Gastrocnemius medialis (tissue), 4 donors: ENCODE data around the gene NPAS4. TPM values are rescaled to one million over a fixed set of nuclear protein-coding genes. Genes with fewer than 3 reads are reported as not detected.

Experiments
- ATAC-seq, 2 donors: fragments of 150-250 bp; one replicate each; pipeline ENCODE4 v1.9.1; 2016
- DNase-seq, 2 donors: peaks; one replicate each; pipeline ENCODE4 v3.0.0-alpha.2; 2019
- H3K27ac ChIP-seq, 4 donors: fragments of 200-600 bp; sonication (generic); 1 replicate in 1 of 4; 2 replicates in 3 of 4; pipeline ENCODE4 v1.5.1; 2016 to 2018; ENCODE audit warnings: mild to moderate bottlenecking in 2 of 4, moderate library complexity in 1 of 4
- H3K27me3 ChIP-seq, 3 donors: fragments of 200-600 bp; sonication (generic) in 2 of 3; 1 replicate in 1 of 3; 2 replicates in 2 of 3; pipeline versions ENCODE4 v1.5.1 to v1.6.0; 2016 to 2019; ENCODE audit warnings: mild to moderate bottlenecking in 1 of 3, moderate library complexity in 1 of 3
- H3K36me3 ChIP-seq, 2 donors: fragments of 200-600 bp; sonication (generic) in 1 of 2; one replicate each; pipeline ENCODE4 v1.5.1; 2017 to 2018
- H3K4me1 ChIP-seq, 2 donors: fragments of 200-600 bp; sonication (generic) in 1 of 2; one replicate each; pipeline ENCODE4 v1.5.1; 2016 to 2017; ENCODE audit warnings: mild to moderate bottlenecking in 2 of 2
- H3K4me3 ChIP-seq, 4 donors: fragments of 200-600 bp; sonication (generic) in 3 of 4; 1 replicate in 1 of 4; 2 replicates in 3 of 4; pipeline ENCODE4 v1.5.1; 2016 to 2019; ENCODE audit warnings: mild to moderate bottlenecking in 2 of 4
- H3K9me3 ChIP-seq, 3 donors: fragments of 200-600 bp; sonication (generic) in 2 of 3; 1 replicate in 1 of 3; 2 replicates in 2 of 3; pipeline ENCODE4 v1.5.1; 2016 to 2019
- CTCF ChIP-seq, 5 experiments: fragments of 450-650 bp in 3 of 5; fragments of 200-600 bp in 2 of 5; sonication (generic) in 2 of 5; IDR thresholded peaks in 4 of 5; conservative IDR thresholded peaks in 1 of 5; 1 replicate in 4 of 5; 2 replicates in 1 of 5; pipeline ENCODE4 v1.5.1; 2016 to 2019; ENCODE audit warnings: antibody characterized with exemption in 5 of 5, mild to moderate bottlenecking in 3 of 5, moderate library complexity in 3 of 5
- POLR2A ChIP-seq, 2 donors: fragments of 450-650 bp; IDR thresholded peaks; one replicate each; pipeline ENCODE4 v1.6.1; 2017; ENCODE audit warnings: antibody characterized with exemption in 2 of 2, mild to moderate bottlenecking in 2 of 2, moderate library complexity in 2 of 2
- in situ Hi-C, 4 donors: fragments of 200-750 bp; cut with MboI; loops; one replicate each; pipeline versions ENCODE4 v1.15.0 to v1.8.0; 2017; ENCODE audit warnings: low sequenced_read_pairs in 4 of 4
- intact Hi-C: fragments of 100-400 bp; cut with DNase I; formaldehyde crosslinking; loops from one replicate; pipeline ENCODE4 v1.15.1; 2023; ENCODE audit warnings: low total_unique reads
- total RNA-seq, 4 donors: library from RNA; depleted of rRNA; stranded (reverse); fragments of >200 nt; gene quantifications; one replicate each; pipeline versions ENCODE4 v1.1.0 to v1.2.3, GENCODE V29; 2016

Gene NPAS4
- total RNA-seq, 4 donors from 2014 or later: not detected

- no peak for TF ChIP-seq POLR2A (IDR thresholded peaks at IDR 0.05)
- no peak for TF ChIP-seq CTCF (IDR thresholded peaks at IDR 0.05 in 4 of 5, conservative IDR thresholded peaks at IDR 0.05 in 1 of 5)
- ATAC-seq (no peak), DNase-seq (no peak)
- intact Hi-C loops (no loop called here), in situ Hi-C loops (no loop called here)
- Histone ChIP-seq H3K9me3 (no peaks in the 10 kb centered on the region), H3K27me3 (no peaks in the 10 kb centered on the region), H3K4me1 (peaks cover 6% of the 10 kb centered on the region in 2 donors), H3K36me3 (peaks cover 0 to 52% of the 10 kb centered on the region in 2 donors), H3K4me3 (no peak overlapping the region), H3K27ac (no peak overlapping the region)
These were observed 51.2 kb downstream of the NPAS4 start for GRCh38 chr11:66472054-66472453.

- intact Hi-C loops: no loop called here
- no peaks in the 10 kb centered on the region for H3K27me3 ChIP-seq
- H3K4me3 ChIP-seq: no peak overlapping the region
- peaks cover 0 to 4% of the 10 kb centered on the region in 2 donors for H3K4me1 ChIP-seq
- DNase-seq (no peak), ATAC-seq (no peak)
- peaks cover 0 to 52% of the 10 kb centered on the region in 2 donors for H3K36me3 ChIP-seq
- in situ Hi-C loops: no loop called here
- H3K9me3 ChIP-seq: no peaks in the 10 kb centered on the region
- no peak overlapping the region for H3K27ac ChIP-seq
- TF ChIP-seq CTCF (IDR thresholded peaks at IDR 0.05 in 4 of 5, conservative IDR thresholded peaks at IDR 0.05 in 1 of 5) (no peak), POLR2A (IDR thresholded peaks at IDR 0.05) (no peak)
These were observed 52.3 kb downstream of the NPAS4 start for GRCh38 chr11:66473167-66473566.

DNA sequence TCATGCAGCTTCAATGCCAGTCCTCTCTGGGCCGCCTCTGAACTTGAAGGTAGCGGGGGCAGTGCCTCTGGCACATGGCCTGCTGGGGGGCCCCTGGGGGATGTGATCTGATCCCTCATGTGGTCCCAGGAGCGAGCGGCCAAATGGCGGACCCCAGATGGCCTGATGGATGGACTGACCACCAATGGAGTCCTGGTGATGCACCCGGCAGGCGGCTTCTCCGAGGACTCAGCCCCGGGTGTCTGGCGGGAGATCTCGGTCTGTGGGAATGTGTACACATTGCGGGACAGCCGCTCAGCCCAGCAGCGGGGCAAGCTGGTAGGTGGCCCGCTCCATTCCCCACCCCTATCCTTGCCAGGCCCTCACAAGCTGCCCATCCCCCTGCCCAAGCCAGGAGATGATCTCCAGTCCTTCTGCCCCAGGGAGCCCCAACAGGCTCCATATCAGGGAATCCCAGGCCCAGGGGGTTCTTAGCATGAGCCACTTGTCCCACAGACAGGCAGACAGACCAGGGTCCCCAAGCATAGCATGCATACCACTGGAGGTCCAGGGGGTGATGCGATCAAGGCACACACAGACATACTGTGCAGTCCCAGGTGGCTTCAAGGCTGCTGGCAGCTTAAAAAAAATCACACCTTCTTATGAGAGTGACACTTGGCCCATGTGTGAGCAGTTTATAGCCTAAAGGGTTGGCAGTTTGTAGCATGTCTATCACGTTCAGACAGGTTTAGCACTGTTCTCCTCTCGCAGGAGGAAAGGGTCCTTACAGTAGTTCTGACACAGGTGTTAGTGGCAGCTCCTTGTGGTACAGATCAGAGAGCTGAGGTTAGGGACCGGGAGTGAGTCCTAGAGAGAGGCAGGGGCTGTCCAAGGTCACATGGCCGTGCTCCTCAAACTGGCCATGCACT, 53.0 kb downstream of the NPAS4 start:
- DNase-seq (no peak), ATAC-seq (no peak)
- Histone ChIP-seq H3K36me3 (peaks cover 0 to 52% of the 10 kb centered on the region in 2 donors), H3K9me3 (no peaks in the 10 kb centered on the region), H3K4me1 (peaks cover 0 to 4% of the 10 kb centered on the region in 2 donors), H3K27ac (no peak overlapping the region), H3K4me3 (no peak overlapping the region), H3K27me3 (no peaks in the 10 kb centered on the region)
- intact Hi-C loops (no loop called here), in situ Hi-C loops (no loop called here)
- no peak for TF ChIP-seq CTCF (IDR thresholded peaks at IDR 0.05 in 4 of 5, conservative IDR thresholded peaks at IDR 0.05 in 1 of 5)
- TF ChIP-seq POLR2A (IDR thresholded peaks at IDR 0.05): no peak

- TF ChIP-seq POLR2A (IDR thresholded peaks at IDR 0.05) (no peak), CTCF (IDR thresholded peaks at IDR 0.05 in 4 of 5, conservative IDR thresholded peaks at IDR 0.05 in 1 of 5) (no peak)
- in situ Hi-C loops: no loop called here
- no peak for ATAC-seq
These were observed 54.7 kb downstream of the NPAS4 start for GRCh38 chr11:66475349-66476172.

More at GRCh38 chr11:66475349-66476172, 54.7 kb downstream of the NPAS4 start:
- intact Hi-C loops: no loop called here
- Histone ChIP-seq H3K9me3 (no peaks in the 10 kb centered on the region), H3K4me3 (no peak overlapping the region), H3K27me3 (no peaks in the 10 kb centered on the region), H3K36me3 (peaks cover 0 to 50% of the 10 kb centered on the region in 2 donors), H3K4me1 (peaks cover 4 to 5% of the 10 kb centered on the region in 2 donors), H3K27ac (no peak overlapping the region)
- no peak for DNase-seq

Other genes starting within 250 kb of the NPAS4 start
- gene KLC2, start 163.3 kb upstream of the NPAS4 start, total RNA-seq: 10 to 100 TPM; 28.4 to 58.7 (median 51.2) TPM
- 100 to 1,000 TPM in 3 of 4 donors, 10 to 100 TPM in 1; 96.0 to 194 (median 130) TPM for gene RAB1B, start 152.4 kb upstream of the NPAS4 start, total RNA-seq
- gene CNIH2, start 142.9 kb upstream of the NPAS4 start, total RNA-seq: not detected
- 100 to 1,000 TPM; 106 to 137 (median 113) TPM for gene YIF1A, start 131.9 kb upstream of the NPAS4 start, total RNA-seq
- gene TMEM151A, start 129.1 kb upstream of the NPAS4 start, total RNA-seq: not detected
- gene CD248, start 104.0 kb upstream of the NPAS4 start, total RNA-seq: 1 to 10 TPM in 3 of 4 donors, under 1 TPM in 1; 0.46 to 4.6 (median 2.8) TPM
- 1 to 10 TPM; 1.9 to 9.7 (median 7.0) TPM for gene RIN1, start 84.6 kb upstream of the NPAS4 start, total RNA-seq
- gene BRMS1, start 75.9 kb upstream of the NPAS4 start, total RNA-seq: 10 to 100 TPM; 40.1 to 73.5 (median 64.8) TPM
- 10 to 100 TPM; 30.3 to 59.7 (median 40.4) TPM for gene B4GAT1, start 73.4 kb upstream of the NPAS4 start, total RNA-seq
- 100 to 1,000 TPM in 1 of 4 donors, 10 to 100 TPM in 3; 39.2 to 106 (median 70.6) TPM for gene SLC29A2, start 49.3 kb upstream of the NPAS4 start, total RNA-seq
- 10 to 100 TPM; 35.1 to 64.1 (median 52.5) TPM for gene MRPL11, start 17.8 kb downstream of the NPAS4 start, total RNA-seq
- gene PELI3, start 45.9 kb downstream of the NPAS4 start, total RNA-seq: 10 to 100 TPM; 26.1 to 55.9 (median 37.3) TPM
- gene DPP3, start 59.4 kb downstream of the NPAS4 start, total RNA-seq: 10 to 100 TPM; 28.5 to 58.5 (median 37.4) TPM
- 10 to 100 TPM; 19.8 to 34.5 (median 31.2) TPM for gene BBS1, start 89.6 kb downstream of the NPAS4 start, total RNA-seq
- gene ZDHHC24, start 125.0 kb downstream of the NPAS4 start, total RNA-seq: 10 to 100 TPM in 2 of 4 donors, 1 to 10 TPM in 2; 7.2 to 13.0 (median 11.2) TPM
- 1 to 10 TPM in 3 of 4 donors, under 1 TPM in 1; 0.85 to 2.4 (median 1.2) TPM for gene ACTN3, start 125.9 kb downstream of the NPAS4 start, total RNA-seq
- gene CTSF, start 147.6 kb downstream of the NPAS4 start, total RNA-seq: 10 to 100 TPM; 49.1 to 87.0 (median 60.6) TPM
- gene CCDC87, start 172.0 kb downstream of the NPAS4 start, total RNA-seq: under 1 TPM in 2 of 4 donors, not detected in 2; 0.13 to 0.41 TPM
- 10 to 100 TPM in 3 of 4 donors, 1 to 10 TPM in 1; 9.0 to 12.3 (median 11.7) TPM for gene CCS, start 172.2 kb downstream of the NPAS4 start, total RNA-seq
- gene RBM14, start 195.6 kb downstream of the NPAS4 start, total RNA-seq: 10 to 100 TPM; 17.0 to 43.2 (median 29.4) TPM
- 100 to 1,000 TPM in 1 of 4 donors, 10 to 100 TPM in 3; 62.4 to 117 (median 69.2) TPM for gene RBM4, start 217.7 kb downstream of the NPAS4 start, total RNA-seq